GM19452 (cell line): ENCODE measurements around the gene MRFAP1L1.

Source experiments
- ATAC-seq: cut with Tn5 transposase; IDR thresholded peaks from one replicate; pipeline ENCODE4 v1.9.1; 2021; ENCODE audit not compliant: unreplicated experiment

The MRFAP1L1 gene

GRCh38 chr4:6716958-6717655, 7.4 kb upstream of the MRFAP1L1 start:
- no peak for ATAC-seq

- peak; percentile 81 for ATAC-seq
Observed at GRCh38 chr4:6716018-6716911, 6.6 kb upstream of the MRFAP1L1 start, which contains the start of gene BLOC1S4. Gene BLOC1S4 (plus strand): TSS chr4:6716174. CDS start chr4:6716210, 36 bp downstream.

- ATAC-seq: no peak
Observed at GRCh38 chr4:6715704-6716017, 6.0 kb upstream of the MRFAP1L1 start.

GRCh38 chr4:6714954-6715353, 5.3 kb upstream of the MRFAP1L1 start:
- no peak for ATAC-seq

- no peak for ATAC-seq
Observed at GRCh38 chr4:6710996-6711395, 1.3 kb upstream of the MRFAP1L1 start.

- peak; percentile 5 for ATAC-seq
Observed at GRCh38 chr4:6710282-6710681, 617 bp upstream of the MRFAP1L1 start.

GRCh38 chr4:6706173-6706572, 3.5 kb downstream of the MRFAP1L1 start:
- ATAC-seq: no peak

GRCh38 chr4:6705646-6706045, 4.0 kb downstream of the MRFAP1L1 start:
- ATAC-seq: no peak

- ATAC-seq: no peak
Observed at GRCh38 chr4:6703786-6704185, 5.9 kb downstream of the MRFAP1L1 start.

GRCh38 chr4:6702761-6703160, 6.9 kb downstream of the MRFAP1L1 start:
- ATAC-seq: no peak

- no peak for ATAC-seq
Observed at GRCh38 chr4:6701371-6701770, 8.3 kb downstream of the MRFAP1L1 start.

GRCh38 chr4:6699903-6700302, 9.8 kb downstream of the MRFAP1L1 start:
- no peak for ATAC-seq

GRCh38 chr4:6699388-6699787, 10.3 kb downstream of the MRFAP1L1 start:
- no peak for ATAC-seq

GRCh38 chr4:6697131-6697530, 12.5 kb downstream of the MRFAP1L1 start:
- ATAC-seq: no peak

GRCh38 chr4:6696611-6697010, 13.1 kb downstream of the MRFAP1L1 start:
- ATAC-seq: no peak

- ATAC-seq: no peak
Observed at GRCh38 chr4:6695660-6696610, 13.7 kb downstream of the MRFAP1L1 start.

- no peak for ATAC-seq
Observed at GRCh38 chr4:6694177-6694901, 15.3 kb downstream of the MRFAP1L1 start.

- no peak for ATAC-seq
Observed at GRCh38 chr4:6693231-6694176, 16.2 kb downstream of the MRFAP1L1 start, which contains the start of gene S100P. Gene S100P (plus strand): TSS chr4:6693878. CDS start chr4:6693933, 55 bp downstream.

- no peak for ATAC-seq
Observed at GRCh38 chr4:6692806-6693205, 16.9 kb downstream of the MRFAP1L1 start.
